Calu3 (cell line): ENCODE measurements around the gene C10orf95. TPM values are rescaled to one million over a fixed set of nuclear protein-coding genes. Genes with fewer than 3 reads are reported as not detected.

Source experiments
- BruUV-seq: library from RNA; stranded (reverse); fragments of 400-500 nt; replicated peaks from 2 replicates; lab custom pipeline; 2021; lab: Mats Ljungman, UMichigan
- CTCF ChIA-PET: fragments of 300-600 bp; sonication (Branson Sonifier 250); formaldehyde crosslinking; loops from one replicate; lab custom pipeline; 2022; ENCODE audit warnings: antibody characterized with exemption; lab: Charles Lee
- DNase-seq: peaks from one replicate; pipeline ENCODE4 v3.0.0; 2022
- H3K27ac Mint-ChIP-seq: one replicate; pipeline ENCODE4 v1.8.0; 2022; ENCODE audit warnings: mixed read lengths; ENCODE audit not compliant: unreplicated experiment
- H3K27me3 Mint-ChIP-seq: one replicate; pipeline ENCODE4 v1.8.0; 2022; ENCODE audit warnings: mixed read lengths; ENCODE audit not compliant: unreplicated experiment
- H3K36me3 Mint-ChIP-seq: one replicate; pipeline ENCODE4 v1.8.0; 2022; ENCODE audit warnings: mild to moderate bottlenecking, moderate library complexity, mixed read lengths; ENCODE audit not compliant: insufficient read depth, unreplicated experiment
- H3K4me1 Mint-ChIP-seq: one replicate; pipeline ENCODE4 v1.8.0; 2022; ENCODE audit warnings: mild to moderate bottlenecking, low read depth, mixed read lengths; ENCODE audit not compliant: unreplicated experiment
- H3K4me3 Mint-ChIP-seq: one replicate; pipeline ENCODE4 v1.8.0; 2022; ENCODE audit warnings: mild to moderate bottlenecking, low read depth, moderate library complexity, mixed read lengths; ENCODE audit not compliant: unreplicated experiment
- H3K9me3 Mint-ChIP-seq: one replicate; pipeline ENCODE4 v1.8.0; 2022; ENCODE audit warnings: low read depth, mixed read lengths; ENCODE audit not compliant: unreplicated experiment
- CTCF ChIP-seq: fragments of 200-600 bp; IDR thresholded peaks from one replicate; pipeline ENCODE4 v1.8.0; 2022; ENCODE audit warnings: antibody characterized with exemption; ENCODE audit not compliant: unreplicated experiment
- intact Hi-C: fragments of 100-400 bp; cut with micrococcal nuclease; formaldehyde crosslinking; loops from one replicate; pipeline ENCODE4 v1.10.0; 2022; ENCODE audit not compliant: unreplicated experiment
- total RNA-seq: library from RNA; stranded (reverse); gene quantifications from 2 replicates; pipeline ENCODE4 v1.2.3, GENCODE V29; 2022

The C10orf95 gene
- total RNA-seq, 1 experiment from 2014 or later: 0.57 TPM

GRCh38 chr10:102404361-102405107 is 46.8 kb downstream of the C10orf95 start:
- peaks cover 12% of the 10 kb centered on the region for H3K4me1 Mint-ChIP-seq
- intact Hi-C loops: no loop called here
- DNase-seq: no peak
- no TSS peak for BruUV-seq
- peaks cover 25% of the 10 kb centered on the region for H3K27me3 Mint-ChIP-seq
- no peak overlapping the region for H3K27ac Mint-ChIP-seq
- no peaks in the 10 kb centered on the region for H3K9me3 Mint-ChIP-seq
- H3K36me3 Mint-ChIP-seq: peaks cover 19% of the 10 kb centered on the region
- H3K4me3 Mint-ChIP-seq: no peak overlapping the region
- CTCF ChIA-PET: interaction anchor here (1.0 to 1.3 kb wide), 4 partner anchors 9 to 174 kb away, joined by 3 to 8 read pairs (median 6); partner anchors contain the start of gene NFKB2
- TF ChIP-seq CTCF: no peak

GRCh38 chr10:102403115-102403514 is 48.2 kb downstream of the C10orf95 start:
- no TSS peak for BruUV-seq
- no peak for TF ChIP-seq CTCF
- no peak overlapping the region for H3K4me3 Mint-ChIP-seq
- intact Hi-C loops: no loop called here
- peaks cover 12% of the 10 kb centered on the region for H3K4me1 Mint-ChIP-seq
- peaks cover 25% of the 10 kb centered on the region for H3K36me3 Mint-ChIP-seq
- H3K27ac Mint-ChIP-seq: no peak overlapping the region
- CTCF ChIA-PET: interaction anchor here (0.6 to 1.3 kb wide), 7 partner anchors 8 to 173 kb away, joined by 3 to 8 read pairs (median 6); partner anchors contain the start of genes FBXL15 and NFKB2
- no peaks in the 10 kb centered on the region for H3K9me3 Mint-ChIP-seq
- DNase-seq: no peak
- peaks cover 11% of the 10 kb centered on the region for H3K27me3 Mint-ChIP-seq

- Mint-ChIP-seq H3K9me3 (no peaks in the 10 kb centered on the region), H3K27me3 (peaks cover 5% of the 10 kb centered on the region), H3K27ac (no peak overlapping the region), H3K36me3 (peaks cover 28% of the 10 kb centered on the region), H3K4me3 (no peak overlapping the region), H3K4me1 (peaks cover 12% of the 10 kb centered on the region)
- intact Hi-C loops: no loop called here
- no peak for TF ChIP-seq CTCF
- DNase-seq: no peak
- no TSS peak for BruUV-seq
- CTCF ChIA-PET: interaction anchor here (1.3 kb wide), 1 partner anchor 19 kb away, joined by 6 read pairs; the partner anchor contains the start of gene FBXL15
Measured at GRCh38 chr10:102402512-102402896, 48.8 kb downstream of the C10orf95 start.

GRCh38 chr10:102401735-102402511 is 49.4 kb downstream of the C10orf95 start:
- Mint-ChIP-seq H3K27ac (no peak overlapping the region), H3K4me1 (peaks cover 12% of the 10 kb centered on the region), H3K4me3 (no peak overlapping the region), H3K27me3 (no peaks in the 10 kb centered on the region), H3K36me3 (peaks cover 28% of the 10 kb centered on the region), H3K9me3 (no peaks in the 10 kb centered on the region)
- no peak for TF ChIP-seq CTCF
- CTCF ChIA-PET: no interaction called here
- BruUV-seq: no TSS peak
- DNase-seq: peak; percentile 63
- intact Hi-C loops: no loop called here
